IMR-90 (cell line): Measurements from ENCODE around the gene RAB19. TPM values are rescaled to one million over a fixed set of nuclear protein-coding genes. Genes with fewer than 3 reads are reported as not detected.

Experiments used
- ATAC-seq: fragments of 200-7000 bp; cut with Tn5 transposase; 2 replicates; pipeline ENCODE4 v1.9.1; 2020; ENCODE audit warnings: low read depth, mild to moderate bottlenecking, moderate library complexity
- BruUV-seq: library from RNA; stranded (reverse); fragments of 400-500 nt; replicated peaks from 2 replicates; lab custom pipeline; 2021; lab: Mats Ljungman, UMichigan
- CTCF ChIA-PET: fragments of 300-600 bp; formaldehyde crosslinking; extraction: SDS; loops from one replicate; lab custom pipeline; 2021; ENCODE audit warnings: antibody characterized with exemption; lab: Yijun Ruan, JAX
- POLR2A ChIA-PET: fragments of 300-600 bp; sonication (Branson Sonifier 250); formaldehyde crosslinking; loops from one replicate; lab custom pipeline; 2022; ENCODE audit warnings: antibody characterized with exemption; ENCODE audit not compliant: unreplicated experiment; lab: Charles Lee
- DNase-seq: peaks from one replicate; pipeline ENCODE4 v3.0.0; 2013
- H2AFZ ChIP-seq: replicated peaks from 2 replicates; pipeline ENCODE3; 2013; ENCODE audit warnings: low read length, mild to moderate bottlenecking; ENCODE audit not compliant: poor library complexity
- H2AK5ac ChIP-seq: 2 replicates; pipeline ENCODE4 v1.6.1; 2013; ENCODE audit warnings: low read depth, low read length, inconsistent platforms
- H2AK9ac ChIP-seq: replicated peaks from 2 replicates; pipeline ENCODE3; 2013; ENCODE audit warnings: mild to moderate bottlenecking, low read depth, low read length, moderate library complexity; ENCODE audit not compliant: poor library complexity
- H2BK120ac ChIP-seq: 2 replicates; pipeline ENCODE4 v1.6.1; 2013; ENCODE audit warnings: low read depth, low read length, inconsistent platforms
- H2BK15ac ChIP-seq: 3 replicates; pipeline ENCODE4 v1.6.1; 2013; ENCODE audit warnings: low read depth, low read length, inconsistent platforms
- H2BK20ac ChIP-seq: 2 replicates; pipeline ENCODE4 v1.6.1; 2013; ENCODE audit warnings: low read depth, mild to moderate bottlenecking, inconsistent platforms, low read length, moderate library complexity
- H2BK5ac ChIP-seq: 2 replicates; pipeline ENCODE4 v1.6.1; 2013; ENCODE audit warnings: mild to moderate bottlenecking, low read depth, low read length, inconsistent platforms; ENCODE audit not compliant: poor library complexity, severe bottlenecking
- H3K14ac ChIP-seq: replicated peaks from 2 replicates; pipeline ENCODE4 v1.6.1; 2013; ENCODE audit warnings: low read depth, low read length, inconsistent platforms
- H3K18ac ChIP-seq: 2 replicates; pipeline ENCODE4 v1.6.1; 2013; ENCODE audit warnings: low read depth, low read length, control low read depth
- H3K23ac ChIP-seq: 2 replicates; pipeline ENCODE4 v1.6.1; 2013; ENCODE audit warnings: low read depth, low read length, inconsistent platforms
- H3K27ac ChIP-seq: 2 replicates; pipeline ENCODE4 v1.5.1; 2013; ENCODE audit warnings: mild to moderate bottlenecking, control low read depth, low read length; ENCODE audit not compliant: insufficient read depth
- H3K27me3 ChIP-seq: 2 replicates; pipeline ENCODE4 v1.6.1; 2013; ENCODE audit warnings: low read length; ENCODE audit not compliant: control insufficient read depth, insufficient read depth
- H3K36me3 ChIP-seq: 2 replicates; pipeline ENCODE4 v1.6.1; 2013; ENCODE audit warnings: low read length, mixed read lengths; ENCODE audit not compliant: control insufficient read depth, insufficient read depth
- H3K4ac ChIP-seq: 2 replicates; pipeline ENCODE4 v1.6.1; 2013; ENCODE audit warnings: low read depth, low read length, inconsistent platforms
- H3K4me1 ChIP-seq: 2 replicates; pipeline ENCODE4 v1.6.1; 2013; ENCODE audit warnings: low read length, mixed read lengths; ENCODE audit not compliant: control insufficient read depth, insufficient read depth
- H3K4me2 ChIP-seq: 2 replicates; pipeline ENCODE4 v1.6.1; 2013; ENCODE audit warnings: low read depth, mild to moderate bottlenecking, control low read depth, low read length, moderate library complexity
- H3K4me3 ChIP-seq: 2 replicates; pipeline ENCODE4 v1.5.1; 2013; ENCODE audit warnings: low read depth, mild to moderate bottlenecking, control low read depth, low read length, moderate library complexity; ENCODE audit not compliant: insufficient read depth
- H3K56ac ChIP-seq: 2 replicates; pipeline ENCODE4 v1.6.1; 2013; ENCODE audit warnings: low read length, inconsistent platforms; ENCODE audit not compliant: insufficient read depth; ENCODE audit errors: extremely low read depth
- H3K79me1 ChIP-seq, 2 experiments: 2 replicates each; pipeline ENCODE4 v1.6.1; 2013; ENCODE audit warnings: low read length in 2 of 2, inconsistent platforms in 1 of 2, low read depth in 1 of 2
- H3K9ac ChIP-seq: 2 replicates; pipeline ENCODE4 v1.6.1; 2013; ENCODE audit warnings: low read depth, low read length, control low read depth
- H3K9me1 ChIP-seq: 2 replicates; pipeline ENCODE4 v1.6.1; 2013; ENCODE audit warnings: low read length, inconsistent platforms; ENCODE audit not compliant: insufficient read depth
- H3K9me3 ChIP-seq: 2 replicates; pipeline ENCODE4 v1.6.1; 2013; ENCODE audit warnings: low read length; ENCODE audit not compliant: control insufficient read depth, insufficient read depth
- H4K20me1 ChIP-seq: 2 replicates; pipeline ENCODE4 v1.6.1; 2013; ENCODE audit warnings: low read length, inconsistent platforms; ENCODE audit not compliant: insufficient read depth
- H4K5ac ChIP-seq: 2 replicates; pipeline ENCODE4 v1.6.1; 2013; ENCODE audit warnings: mild to moderate bottlenecking, low read depth, low read length, control low read depth
- H4K8ac ChIP-seq, 2 experiments: 2 replicates each; pipeline ENCODE4 v1.6.1; 2013; ENCODE audit warnings: low read depth in 2 of 2, low read length in 2 of 2, control low read depth in 1 of 2, inconsistent platforms in 1 of 2
- H4K91ac ChIP-seq: 2 replicates; pipeline ENCODE4 v1.6.1; 2013; ENCODE audit warnings: low read depth, low read length, inconsistent platforms; ENCODE audit not compliant: insufficient read depth
- BHLHE40 ChIP-seq: fragments of 150-350 bp; IDR thresholded peaks from 2 replicates; pipeline ENCODE4 v1.6.1; 2016; ENCODE audit warnings: mild to moderate bottlenecking, low read depth, low read length
- CEBPB ChIP-seq: IDR thresholded peaks from 2 replicates; pipeline ENCODE4 v1.6.1; 2012; ENCODE audit warnings: low read depth, low read length, improper control_type of control experiment
- CHD1 ChIP-seq: IDR thresholded peaks from 2 replicates; pipeline ENCODE4 v1.6.1; 2012; ENCODE audit warnings: low read depth, low read length, improper control_type of control experiment
- CTCF ChIP-seq: conservative IDR thresholded peaks from 2 replicates; pipeline ENCODE4 v1.5.1; 2012; ENCODE audit warnings: mild to moderate bottlenecking, low read depth, low read length, improper control_type of control experiment
- FOS ChIP-seq: fragments of 150-350 bp; IDR thresholded peaks from 2 replicates; pipeline ENCODE4 v1.6.1; 2016; ENCODE audit warnings: low read depth, low read length
- MAFK ChIP-seq: IDR thresholded peaks from 2 replicates; pipeline ENCODE4 v1.6.1; 2012; ENCODE audit warnings: low read depth, low read length, improper control_type of control experiment
- MAZ ChIP-seq: IDR thresholded peaks from 2 replicates; pipeline ENCODE4 v1.6.1; 2012; ENCODE audit warnings: low read depth, mild to moderate bottlenecking, low read length, improper control_type of control experiment, moderate library complexity, borderline replicate concordance
- MXI1 ChIP-seq: IDR thresholded peaks from 2 replicates; pipeline ENCODE4 v1.6.1; 2012; ENCODE audit warnings: low read depth, mild to moderate bottlenecking, low read length, moderate library complexity, borderline replicate concordance
- NFE2L2 ChIP-seq: fragments of 150-350 bp; IDR thresholded peaks from 2 replicates; pipeline ENCODE4 v1.6.1; 2016; ENCODE audit warnings: low read depth, mild to moderate bottlenecking, low read length
- POLR2A ChIP-seq: IDR thresholded peaks from 2 replicates; pipeline ENCODE4 v1.6.1; 2012; ENCODE audit warnings: mild to moderate bottlenecking, low read depth, low read length
- RAD21 ChIP-seq: IDR thresholded peaks from 2 replicates; pipeline ENCODE4 v1.6.1; 2012; ENCODE audit warnings: low read length, improper control_type of control experiment
- RCOR1 ChIP-seq: IDR thresholded peaks from 2 replicates; pipeline ENCODE4 v1.6.1; 2012; ENCODE audit warnings: mild to moderate bottlenecking, low read length, improper control_type of control experiment; ENCODE audit not compliant: insufficient replicate concordance
- RFX5 ChIP-seq: IDR thresholded peaks from 2 replicates; pipeline ENCODE4 v1.8.0; 2012; ENCODE audit warnings: low read depth, mild to moderate bottlenecking, low read length, moderate library complexity
- SMC3 ChIP-seq: fragments of 150-350 bp; IDR thresholded peaks from 2 replicates; pipeline ENCODE4 v1.6.1; 2016; ENCODE audit warnings: low read depth, mild to moderate bottlenecking, antibody characterized with exemption, low read length, moderate library complexity
- USF2 ChIP-seq: fragments of 150-350 bp; IDR thresholded peaks from 2 replicates; pipeline ENCODE4 v1.6.1; 2017; ENCODE audit warnings: mild to moderate bottlenecking, antibody characterized with exemption, low read length, low read depth
- WGBS, 2 experiments: methylation state at CpG; one replicate each; pipeline versions ENCODE4 v1.1.5 to v1.1.7; 2013; ENCODE audit warnings: missing lambda C conversion rate in 2 of 2; ENCODE audit not compliant: insufficient read length in 1 of 2; ENCODE audit errors: extremely low coverage in 2 of 2; 5-methylcytosine and 5-hydroxymethylcytosine counted together
- dilution Hi-C: fragments of 300-500 bp; cut with HindIII; formaldehyde crosslinking; loops from one replicate; pipeline ENCODE4 v1.14.3; 2018; ENCODE audit warnings: low sequenced_read_pairs; ENCODE audit not compliant: unreplicated experiment
- in situ Hi-C: fragments of 300-500 bp; cut with MboI; formaldehyde crosslinking; loops from 3 replicates; pipeline ENCODE4 v1.14.3; 2019; ENCODE audit warnings: low sequenced_read_pairs, inconsistent platforms, mixed read lengths
- intact Hi-C: fragments of 100-400 bp; cut with micrococcal nuclease; formaldehyde crosslinking; loops from 2 replicates; pipeline ENCODE4 v1.10.0; 2022
- polyA plus RNA-seq, 3 experiments: library from polyadenylated mRNA; depleted of rRNA; stranded (reverse); fragments of >200 nt; gene quantifications; 2 replicates each; pipeline ENCODE4 v1.2.3, GENCODE V29; 2012; ENCODE audit warnings: low replicate concordance in 1 of 3
- total RNA-seq: library from RNA; depleted of rRNA; stranded (reverse); fragments of >200 nt; gene quantifications from 2 replicates; pipeline ENCODE4 v1.2.3, GENCODE V29; 2012
- TF ChIP-seq, protein P1 (sequence below): fragments of 150-350 bp; IDR thresholded peaks from 2 replicates; pipeline ENCODE4 v1.6.1; 2016; ENCODE audit warnings: low read depth, mild to moderate bottlenecking, low read length, moderate library complexity, borderline replicate concordance

RAB19 gene
- total and polyA plus RNA-seq, 2 of the 4 experiments (the other 2 are of a cell fraction): not detected

GRCh38 chr7:140375323-140375722 lies 28.5 kb upstream of the RAB19 start:
- no peak overlapping the region for H3K14ac ChIP-seq
- intact Hi-C loops (no loop called here), dilution Hi-C loops (no loop called here), in situ Hi-C loops (no loop called here)
- no peaks in the 10 kb centered on the region for H3K4me1 ChIP-seq
- no peak overlapping the region for H4K8ac ChIP-seq
- no peak overlapping the region for H3K27ac ChIP-seq
- H3K18ac ChIP-seq: no peak overlapping the region
- no peaks in the 10 kb centered on the region for H3K9me1 ChIP-seq
- no peaks in the 10 kb centered on the region for H3K27me3 ChIP-seq
- ATAC-seq: no peak
- no peak overlapping the region for H4K91ac ChIP-seq
- no peak overlapping the region for H2BK5ac ChIP-seq
- 80% methylated on average over 1 of the region's 9 CpGs; no CpG with 5 or more reads in 1 of the 2 experiments for WGBS, 2 experiments
- TF ChIP-seq CHD1: no peak
- no peak for TF ChIP-seq POLR2A
- TF ChIP-seq RAD21: no peak
- no peak for TF ChIP-seq CTCF
- no peak for TF ChIP-seq BHLHE40
- TF ChIP-seq USF2: no peak
- TF ChIP-seq SMC3: no peak
- TF ChIP-seq NFE2L2: no peak
- TF ChIP-seq MXI1: no peak
- TF ChIP-seq MAZ: no peak
- TF ChIP-seq, protein P1, sequence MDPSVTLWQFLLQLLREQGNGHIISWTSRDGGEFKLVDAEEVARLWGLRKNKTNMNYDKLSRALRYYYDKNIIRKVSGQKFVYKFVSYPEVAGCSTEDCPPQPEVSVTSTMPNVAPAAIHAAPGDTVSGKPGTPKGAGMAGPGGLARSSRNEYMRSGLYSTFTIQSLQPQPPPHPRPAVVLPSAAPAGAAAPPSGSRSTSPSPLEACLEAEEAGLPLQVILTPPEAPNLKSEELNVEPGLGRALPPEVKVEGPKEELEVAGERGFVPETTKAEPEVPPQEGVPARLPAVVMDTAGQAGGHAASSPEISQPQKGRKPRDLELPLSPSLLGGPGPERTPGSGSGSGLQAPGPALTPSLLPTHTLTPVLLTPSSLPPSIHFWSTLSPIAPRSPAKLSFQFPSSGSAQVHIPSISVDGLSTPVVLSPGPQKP: no peak
- TF ChIP-seq CEBPB: no peak
- no peak for TF ChIP-seq RFX5
- TF ChIP-seq RCOR1: no peak
- TF ChIP-seq MAFK: no peak
- TF ChIP-seq FOS: no peak
- H4K20me1 ChIP-seq: no peaks in the 10 kb centered on the region
- POLR2A ChIA-PET: interaction anchor here (0.6 to 0.7 kb wide), 2 partner anchors 9 to 22 kb away, joined by 3 to 8 read pairs; no protein-coding TSS in a partner anchor
- H3K4ac ChIP-seq: no peak overlapping the region
- no peak overlapping the region for H2BK120ac ChIP-seq
- H2BK15ac ChIP-seq: no peak overlapping the region
- H3K9me3 ChIP-seq: no peaks in the 10 kb centered on the region
- no peak overlapping the region for H3K4me2 ChIP-seq
- CTCF ChIA-PET: no interaction called here
- peaks cover 17% of the 10 kb centered on the region for H3K36me3 ChIP-seq
- no peak overlapping the region for H3K56ac ChIP-seq
- no peak overlapping the region for H2BK20ac ChIP-seq
- H3K79me1 ChIP-seq: peaks cover 4 to 10% of the 10 kb centered on the region in 2 experiments; a peak in 3 of 4 replicates
- no peak overlapping the region for H3K4me3 ChIP-seq
- no peak overlapping the region for H4K5ac ChIP-seq
- BruUV-seq: no TSS peak
- H3K9ac ChIP-seq: no peak overlapping the region
- H2AFZ ChIP-seq: no peak overlapping the region
- H2AK5ac ChIP-seq: no peak overlapping the region
- no peak overlapping the region for H3K23ac ChIP-seq
- H2AK9ac ChIP-seq: no peak overlapping the region
- no peak for DNase-seq
